Smooth muscle cell (in vitro differentiated cells): ENCODE results near the gene RBFOX1. TPM values are rescaled to one million over a fixed set of nuclear protein-coding genes. Genes with fewer than 3 reads are reported as not detected.

Source experiments
- DNase-seq: peaks from one replicate; lab custom pipeline; 2025; ENCODE audit not compliant: unreplicated experiment; lab: John Stamatoyannopoulos, UW
- H2AFZ ChIP-seq: fragments of 200-600 bp; sonication (generic); 2 replicates; pipeline ENCODE4 v1.6.0; 2016; ENCODE audit warnings: antibody characterized with exemption, low read depth, mild to moderate bottlenecking
- H3F3A ChIP-seq: fragments of 200-600 bp; sonication (generic); 2 replicates; pipeline ENCODE4 v1.6.0; 2017; ENCODE audit warnings: antibody characterized with exemption, low read depth
- H3K27ac ChIP-seq: fragments of 200-600 bp; sonication (generic); 2 replicates; pipeline ENCODE4 v1.5.1; 2016; ENCODE audit warnings: low read depth, mild to moderate bottlenecking
- H3K27me3 ChIP-seq: fragments of 200-600 bp; sonication (generic); 2 replicates; pipeline ENCODE4 v1.6.1; 2016; ENCODE audit warnings: low read depth, mild to moderate bottlenecking
- H3K36me3 ChIP-seq: fragments of 200-600 bp; sonication (generic); 2 replicates; pipeline ENCODE4 v1.5.1; 2016; ENCODE audit warnings: low read depth
- H3K4me1 ChIP-seq: fragments of 200-600 bp; sonication (generic); 2 replicates; pipeline ENCODE4 v1.5.1; 2016; ENCODE audit warnings: low read depth
- H3K4me2 ChIP-seq: fragments of 200-600 bp; sonication (generic); 2 replicates; pipeline ENCODE4 v1.6.0; 2016; ENCODE audit warnings: mild to moderate bottlenecking
- H3K4me3 ChIP-seq: fragments of 200-600 bp; sonication (generic); 2 replicates; pipeline ENCODE4 v1.5.1; 2016; ENCODE audit warnings: mild to moderate bottlenecking
- H3K79me2 ChIP-seq: fragments of 200-600 bp; sonication (generic); 2 replicates; pipeline ENCODE4 v1.6.0; 2016; ENCODE audit warnings: low read depth, mild to moderate bottlenecking
- H3K9ac ChIP-seq: fragments of 200-600 bp; sonication (generic); 2 replicates; pipeline ENCODE4 v1.6.0; 2016; ENCODE audit warnings: low read depth
- H3K9me3 ChIP-seq: fragments of 200-600 bp; sonication (generic); replicated peaks from 2 replicates; pipeline ENCODE4 v1.5.1; 2016; ENCODE audit warnings: low read depth
- H4K20me1 ChIP-seq: fragments of 200-600 bp; sonication (generic); 2 replicates; pipeline ENCODE4 v1.6.0; 2016; ENCODE audit warnings: low read depth
- WGBS: methylation state at CpG from one replicate; pipeline ENCODE4 v1.1.7; 2016; ENCODE audit warnings: low lambda C conversion rate; 5-methylcytosine and 5-hydroxymethylcytosine counted together
- polyA plus RNA-seq: library from polyadenylated mRNA; unstranded; fragments of >200 nt; fragmentation: Nextera tagmentation; extraction: Ambion mirVana; gene quantifications from 2 replicates; pipeline ENCODE4 v1.2.1, GENCODE V29; 2016
- total RNA-seq: library from RNA; depleted of rRNA; stranded (reverse); fragments of >200 nt; gene quantifications from 2 replicates; pipeline ENCODE4 v1.2.3, GENCODE V29; 2014
- TF ChIP-seq, protein P1 (sequence below): fragments of 200-600 bp; sonication (generic); IDR thresholded peaks from 2 replicates; pipeline ENCODE4 v1.5.1; 2017; ENCODE audit warnings: borderline replicate concordance, mild to moderate bottlenecking, antibody characterized with exemption; ENCODE audit not compliant: insufficient read depth, poor library complexity, severe bottlenecking

The RBFOX1 gene
- total and polyA plus RNA-seq, 2 experiments from 2014 or later, result not detected

DNA sequence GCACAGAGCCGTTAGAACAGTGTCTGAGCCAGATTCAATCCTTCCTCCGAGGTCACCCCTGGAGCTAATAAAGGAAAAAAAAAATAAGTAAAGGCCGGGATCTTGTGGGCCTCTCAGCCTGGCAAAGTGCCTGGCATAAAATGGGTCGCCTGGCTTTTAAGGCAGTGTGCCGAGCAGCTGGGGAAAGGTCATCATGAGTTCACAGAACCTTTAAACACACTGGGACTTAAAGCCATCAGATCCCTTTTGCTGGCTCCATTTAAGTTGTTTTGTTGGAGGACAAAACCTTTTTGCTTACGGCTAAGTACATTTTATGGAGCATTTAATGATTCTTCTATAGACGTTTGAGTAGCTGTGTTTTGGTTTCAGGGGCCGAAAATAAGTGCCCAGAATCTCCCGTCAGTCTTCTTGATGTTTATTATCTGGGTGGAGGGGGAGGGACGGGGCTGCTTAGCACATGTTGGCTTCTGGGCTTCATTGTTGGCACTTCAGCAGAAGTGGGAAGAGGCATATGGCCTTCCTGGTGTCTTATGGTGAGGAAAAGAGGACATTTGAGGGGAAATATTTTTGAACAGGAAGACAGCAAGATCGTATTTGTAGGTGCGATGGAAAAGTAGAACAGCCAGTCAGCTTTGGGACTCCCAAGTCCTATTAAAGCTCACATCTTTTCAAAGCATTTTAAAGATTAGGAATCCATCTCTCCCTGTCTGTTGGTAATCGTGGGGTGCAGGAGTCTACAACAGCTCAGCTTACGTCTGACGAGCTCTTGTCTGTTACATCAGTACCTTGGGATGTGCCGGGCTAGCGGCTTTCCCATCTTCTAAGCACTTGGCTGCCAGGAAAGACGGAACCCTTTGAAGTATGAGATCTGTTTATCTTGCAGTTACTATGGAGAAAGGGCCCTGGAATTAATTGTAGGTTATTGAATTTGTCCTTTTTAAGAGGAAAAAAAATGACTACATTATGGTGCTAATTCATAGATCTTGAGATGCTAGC lies 31.1 kb downstream of the RBFOX1 start:
- H3K4me2 ChIP-seq, result no peak overlapping the region
- no peaks in the 10 kb centered on the region for H4K20me1 ChIP-seq

DNA sequence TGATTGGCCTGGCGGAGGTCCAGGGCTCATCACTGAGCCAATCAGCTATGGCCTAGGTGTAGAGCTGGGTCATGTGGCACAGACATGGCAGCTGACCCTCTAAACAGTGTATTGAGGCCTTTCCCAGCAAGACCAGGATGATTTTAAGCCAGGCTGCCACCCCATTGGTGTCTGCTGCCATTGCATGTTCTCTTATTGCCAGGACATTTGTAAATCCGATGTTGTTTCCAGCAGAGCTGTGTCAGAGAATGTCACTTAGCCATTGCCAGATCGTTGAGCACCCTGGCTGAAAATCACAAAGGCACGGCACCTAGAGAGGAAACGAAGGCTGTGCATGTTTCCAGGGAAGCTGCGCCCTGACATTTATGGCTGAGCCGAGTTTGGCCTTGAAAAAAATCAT lies 33.4 kb downstream of the RBFOX1 start:
- H3K9me3 ChIP-seq, result no peaks in the 10 kb centered on the region
- WGBS, result 84% methylated on average over 7 of the region's 7 CpGs

More for the DNA sequence above, 31.1 kb downstream of the RBFOX1 start:
- Histone ChIP-seq H3K79me2 (no peaks in the 10 kb centered on the region), H2AFZ (no peak overlapping the region), H3K27me3 (no peaks in the 10 kb centered on the region), H3K36me3 (no peaks in the 10 kb centered on the region), H3K4me3 (no peak overlapping the region), H3F3A (no peaks in the 10 kb centered on the region), H3K9me3 (no peaks in the 10 kb centered on the region), H3K4me1 (peaks cover 13% of the 10 kb centered on the region), H3K27ac (no peak overlapping the region), H3K9ac (no peak overlapping the region)
- DNase-seq, result no peak
- WGBS, result 58% methylated on average over 18 of the region's 18 CpGs
- TF ChIP-seq, protein P1, sequence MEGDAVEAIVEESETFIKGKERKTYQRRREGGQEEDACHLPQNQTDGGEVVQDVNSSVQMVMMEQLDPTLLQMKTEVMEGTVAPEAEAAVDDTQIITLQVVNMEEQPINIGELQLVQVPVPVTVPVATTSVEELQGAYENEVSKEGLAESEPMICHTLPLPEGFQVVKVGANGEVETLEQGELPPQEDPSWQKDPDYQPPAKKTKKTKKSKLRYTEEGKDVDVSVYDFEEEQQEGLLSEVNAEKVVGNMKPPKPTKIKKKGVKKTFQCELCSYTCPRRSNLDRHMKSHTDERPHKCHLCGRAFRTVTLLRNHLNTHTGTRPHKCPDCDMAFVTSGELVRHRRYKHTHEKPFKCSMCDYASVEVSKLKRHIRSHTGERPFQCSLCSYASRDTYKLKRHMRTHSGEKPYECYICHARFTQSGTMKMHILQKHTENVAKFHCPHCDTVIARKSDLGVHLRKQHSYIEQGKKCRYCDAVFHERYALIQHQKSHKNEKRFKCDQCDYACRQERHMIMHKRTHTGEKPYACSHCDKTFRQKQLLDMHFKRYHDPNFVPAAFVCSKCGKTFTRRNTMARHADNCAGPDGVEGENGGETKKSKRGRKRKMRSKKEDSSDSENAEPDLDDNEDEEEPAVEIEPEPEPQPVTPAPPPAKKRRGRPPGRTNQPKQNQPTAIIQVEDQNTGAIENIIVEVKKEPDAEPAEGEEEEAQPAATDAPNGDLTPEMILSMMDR, result no peak

DNA sequence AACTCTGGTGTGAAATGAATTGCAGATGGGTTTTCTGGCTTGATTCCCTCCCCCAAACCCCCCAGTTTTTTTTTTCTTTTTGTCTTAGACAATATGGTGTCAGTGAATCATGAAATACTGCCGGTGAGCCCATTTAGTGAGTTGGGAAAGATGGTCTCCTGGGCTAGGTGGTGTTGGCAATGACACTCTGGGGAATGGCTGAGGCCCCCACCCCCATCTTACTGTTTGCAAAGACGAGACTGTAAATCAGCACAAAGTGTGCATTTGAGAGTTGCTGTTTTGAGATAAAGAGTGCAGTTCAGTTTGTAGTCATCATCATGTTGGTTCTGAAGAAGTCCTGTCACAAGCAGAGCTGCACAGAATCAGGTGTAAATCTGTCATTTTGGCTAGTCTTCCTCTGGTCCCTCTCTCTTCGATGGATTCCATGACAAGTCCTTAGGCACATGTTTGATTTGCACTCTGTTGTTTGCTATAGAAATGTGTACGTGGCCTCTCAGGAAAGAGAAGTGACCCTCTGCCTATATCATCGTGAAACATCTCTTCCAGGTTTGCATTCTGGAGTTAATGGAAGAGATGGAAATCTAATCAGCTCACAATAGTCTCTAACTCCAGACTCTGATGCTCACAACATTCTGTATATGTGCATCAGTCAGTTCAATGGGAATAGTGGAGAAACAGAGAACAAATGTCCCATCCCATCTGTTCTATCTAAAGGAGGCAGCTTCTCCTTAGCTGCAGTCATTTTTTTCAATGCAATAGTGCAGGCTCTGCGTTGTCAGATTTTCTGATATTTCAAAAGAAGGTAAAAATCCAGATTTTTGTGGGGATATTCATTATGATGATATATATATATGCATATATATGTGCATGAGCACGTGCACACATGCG lies 34.6 kb downstream of the RBFOX1 start:
- no peak overlapping the region for H3K9ac ChIP-seq
- WGBS, result 84% methylated on average over 8 of the region's 8 CpGs
- H3K4me3 ChIP-seq, result no peak overlapping the region
- H2AFZ ChIP-seq, result no peak overlapping the region
- no peak overlapping the region for H3K4me2 ChIP-seq
- TF ChIP-seq, protein P1, result no peak
- H3K27me3 ChIP-seq, result no peaks in the 10 kb centered on the region
- peaks cover 5% of the 10 kb centered on the region for H3K4me1 ChIP-seq
- H3K36me3 ChIP-seq, result no peaks in the 10 kb centered on the region
- no peak for DNase-seq
- H3F3A ChIP-seq, result no peaks in the 10 kb centered on the region
- no peak overlapping the region for H3K27ac ChIP-seq
- H4K20me1 ChIP-seq, result no peaks in the 10 kb centered on the region
- H3K79me2 ChIP-seq, result no peaks in the 10 kb centered on the region
- no peaks in the 10 kb centered on the region for H3K9me3 ChIP-seq

More for the DNA sequence above, 33.4 kb downstream of the RBFOX1 start:
- Histone ChIP-seq H3K4me1 (peaks cover 5% of the 10 kb centered on the region), H3K4me3 (no peak overlapping the region), H3K27ac (no peak overlapping the region), H3K27me3 (no peaks in the 10 kb centered on the region), H3K4me2 (no peak overlapping the region), H2AFZ (no peak overlapping the region), H4K20me1 (no peaks in the 10 kb centered on the region), H3F3A (no peaks in the 10 kb centered on the region), H3K79me2 (no peaks in the 10 kb centered on the region), H3K36me3 (no peaks in the 10 kb centered on the region), H3K9ac (no peak overlapping the region)
- no peak for DNase-seq
- TF ChIP-seq, protein P1, result no peak
